ENCODE measurements around the gene IFNA5.

The IFNA5 gene

GRCh38 chr9:21294364-21294774, 10.7 kb downstream of the IFNA5 start:
- DNase-seq (ENCODE audit: low spot score) = no peak

- no peak for DNase-seq (ENCODE audit: low spot score)
Measured at GRCh38 chr9:21289848-21290247, 15.3 kb downstream of the IFNA5 start.

- no peak for DNase-seq (ENCODE audit: low spot score)
Measured at GRCh38 chr9:21287280-21287679, 17.8 kb downstream of the IFNA5 start.

DNA sequence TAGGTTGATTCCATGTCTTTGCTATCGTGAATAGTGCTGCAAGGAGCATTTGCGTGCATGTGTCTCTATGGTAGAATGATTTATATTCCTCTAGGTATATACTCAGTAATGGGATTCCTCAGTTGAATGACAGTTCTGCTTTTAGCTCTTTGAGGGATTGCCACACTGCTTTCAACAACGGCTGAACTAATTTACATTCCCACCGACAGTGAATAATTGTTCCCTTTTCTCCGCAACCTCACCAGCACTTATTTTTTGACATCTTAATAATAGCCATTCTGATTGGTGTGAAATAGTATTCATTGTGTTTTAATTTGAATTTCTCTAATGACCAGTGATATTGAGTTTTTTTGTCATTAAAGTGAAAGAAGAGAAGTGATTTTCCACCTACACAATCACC, 18.5 kb downstream of the IFNA5 start:
- no peak for DNase-seq (ENCODE audit: low spot score)

GRCh38 chr9:21286099-21286498, 19.0 kb downstream of the IFNA5 start:
- DNase-seq (ENCODE audit: low spot score) = no peak

DNA sequence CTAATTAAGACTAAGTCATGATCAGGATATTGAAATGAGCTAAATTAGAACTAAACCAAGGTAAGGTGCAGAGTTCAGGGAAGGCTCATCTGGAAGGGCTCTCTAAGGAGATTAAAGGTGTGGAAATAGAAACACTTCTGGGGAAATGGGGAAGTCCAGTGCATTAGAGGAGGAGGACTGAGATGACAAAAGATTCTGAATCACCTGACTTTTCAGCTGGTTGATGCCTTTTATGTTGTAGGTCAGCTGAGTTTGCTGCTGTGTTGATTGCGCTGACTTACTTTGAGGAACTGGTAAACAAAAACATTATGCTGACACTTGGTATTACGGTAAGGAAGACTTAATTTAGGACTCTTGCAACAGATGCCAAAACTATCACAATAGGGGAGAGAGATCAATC, 23.8 kb downstream of the IFNA5 start:
- no peak for DNase-seq (ENCODE audit: low spot score)

DNA sequence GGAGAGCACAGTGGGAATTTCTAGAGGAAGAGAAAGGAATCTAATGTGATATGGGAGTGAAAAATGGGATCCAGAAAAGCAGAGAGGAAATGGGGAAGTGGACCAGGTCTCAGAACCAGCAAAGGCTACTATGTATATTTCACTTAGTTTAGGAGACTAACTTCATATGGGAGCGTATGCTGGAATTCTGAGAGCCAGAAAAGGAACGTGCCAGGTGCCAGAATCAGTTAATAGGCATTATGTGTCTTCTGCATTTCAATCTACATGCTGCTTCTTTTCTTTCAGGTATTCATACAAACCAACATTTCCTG, 36.8 kb downstream of the IFNA5 start:
- DNase-seq (ENCODE audit: low spot score) = no peak

DNA sequence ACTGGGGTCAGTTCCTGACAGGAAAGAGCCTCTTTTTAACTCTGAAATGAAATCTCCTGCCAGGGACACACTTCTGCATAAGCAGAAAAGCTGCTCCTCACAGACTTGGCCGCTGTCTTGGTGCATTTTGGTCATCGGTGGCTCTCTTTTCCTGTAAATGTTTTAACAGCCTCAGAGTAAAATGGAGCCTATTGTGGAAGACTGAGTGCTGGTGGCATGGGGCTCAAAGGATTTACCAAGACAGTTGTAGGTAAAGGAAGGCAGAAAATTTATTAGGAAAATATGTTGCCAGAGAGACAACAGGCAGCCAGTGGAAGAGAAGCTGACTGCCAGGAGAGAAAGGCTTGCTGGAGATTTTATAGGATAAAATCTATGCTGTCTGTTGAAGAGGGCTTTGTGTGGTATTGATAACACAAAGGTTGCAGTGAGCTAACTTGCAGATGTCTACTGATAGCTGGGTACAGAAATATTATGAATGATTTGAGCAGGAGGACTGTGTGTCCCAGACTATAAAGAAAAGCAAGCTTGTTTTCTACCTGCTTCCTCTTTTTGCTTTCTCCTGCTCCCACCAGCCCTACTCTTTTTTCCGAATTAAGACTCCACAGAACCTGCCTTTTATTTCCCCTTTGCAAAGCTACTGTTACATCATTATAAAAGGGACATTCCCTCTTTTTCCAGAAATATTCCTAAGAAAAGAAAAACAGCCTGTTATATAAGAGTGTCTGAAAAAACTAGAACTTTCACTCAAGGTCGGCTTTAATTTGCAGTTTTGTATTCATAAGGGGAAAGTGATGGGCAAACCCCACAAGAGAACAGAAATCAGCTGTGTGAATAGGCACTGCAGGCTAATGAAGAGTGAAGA, 37.4 kb downstream of the IFNA5 start:
- DNase-seq (ENCODE audit: low spot score) = no peak

- no peak for DNase-seq (ENCODE audit: low spot score)
Measured at GRCh38 chr9:21266733-21267484, 38.2 kb downstream of the IFNA5 start.

GRCh38 chr9:21265421-21266189, 39.5 kb downstream of the IFNA5 start:
- no peak for DNase-seq (ENCODE audit: low spot score)

DNA sequence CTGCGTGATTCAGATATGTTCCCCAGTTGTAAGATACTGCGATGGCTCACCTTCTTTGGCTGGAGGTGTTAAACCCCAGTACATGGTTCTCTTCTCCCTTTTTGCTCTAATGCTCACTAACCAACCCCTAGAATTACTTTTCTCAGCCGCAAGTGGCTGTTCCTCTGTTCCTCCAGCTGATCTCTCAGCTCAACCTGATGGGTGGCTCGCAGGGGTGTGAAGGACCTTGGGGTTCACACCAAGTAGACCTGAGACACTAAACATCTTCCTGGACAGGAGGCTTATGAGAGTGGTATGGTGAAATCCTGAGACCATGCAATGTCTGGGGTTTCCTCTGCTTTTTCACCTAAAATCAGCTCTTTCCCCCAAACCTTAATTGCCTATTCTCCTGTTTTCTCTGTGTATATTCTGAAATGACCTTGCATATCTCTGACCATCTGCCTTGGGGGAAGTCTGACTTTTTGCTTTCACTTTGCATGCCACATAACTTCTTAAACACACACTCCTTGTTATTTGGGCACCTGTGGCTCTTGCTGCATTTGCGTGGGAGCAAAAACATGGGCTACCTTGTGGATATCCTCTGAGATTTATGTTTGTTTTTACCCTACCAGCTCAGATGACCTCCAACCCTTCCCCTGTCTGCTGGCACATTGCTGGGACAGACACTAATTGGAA, 49.4 kb downstream of the IFNA5 start:
- DNase-seq (ENCODE audit: low spot score) = no peak
